HepG2 (cell line): ENCODE data around the gene ZMPSTE24. TPM values are rescaled to one million over a fixed set of nuclear protein-coding genes. Genes with fewer than 3 reads are reported as not detected.

Experiments used
- AGO1 ChIP-seq: fragments of 200-400 bp; formaldehyde crosslinking; IDR thresholded peaks from 2 replicates; pipeline ENCODE4 v1.6.1; 2017; ENCODE audit warnings: mild to moderate bottlenecking, low read depth, low read length, moderate library complexity; ENCODE audit not compliant: poor library complexity, severe bottlenecking
- RBFOX2 ChIP-seq: fragments of 200-400 bp; formaldehyde crosslinking; IDR thresholded peaks from 2 replicates; pipeline ENCODE4 v1.6.1; 2017; ENCODE audit warnings: low read depth, mild to moderate bottlenecking, low read length
- XBP1 ChIP-seq: sonication (generic); formaldehyde crosslinking; IDR thresholded peaks from 2 replicates; pipeline ENCODE4 v1.5.0; 2020; ENCODE audit warnings: missing genetic modification reagents
- ZFYVE20 ChIP-seq: sonication (generic); formaldehyde crosslinking; IDR thresholded peaks from 2 replicates; pipeline ENCODE4 v1.8.0; 2023; ENCODE audit warnings: low read depth, mild to moderate bottlenecking, moderate library complexity, missing genetic modification reagents, borderline replicate concordance
- ZNF207 ChIP-seq: fragments of 450-650 bp; IDR thresholded peaks from 2 replicates; pipeline ENCODE4 v1.6.1; 2016; ENCODE audit warnings: antibody characterized with exemption, borderline replicate concordance
- ZNF678 ChIP-seq: sonication (generic); formaldehyde crosslinking; IDR thresholded peaks from 2 replicates; pipeline ENCODE4 v1.4.0; 2020; ENCODE audit warnings: mild to moderate bottlenecking, missing genetic modification reagents
- polyA plus RNA-seq, 8 experiments: library from polyadenylated mRNA; depleted of rRNA in 3 of 8; stranded (reverse) in 7 of 8; unstranded in 1 of 8; fragments of >200 nt; fragmentation: Illumina TruSeq in 4 of 8; extraction: Trizol in 4 of 8; gene quantifications; 2 replicates each; pipeline versions ENCODE4 v1.2.1 to v1.2.3, GENCODE V29; 2011 to 2016; ENCODE audit warnings: low read depth in 4 of 8, missing spikeins in 1 of 8, mixed read lengths in 1 of 8; ENCODE audit not compliant: insufficient read depth in 1 of 8
- total RNA-seq, 5 experiments: library from RNA; depleted of rRNA; stranded (reverse); fragments of >200 nt; fragmentation: Illumina TruSeq; extraction: Trizol; gene quantifications; 2 replicates each; pipeline ENCODE4 v1.2.3, GENCODE V29; 2016; ENCODE audit warnings: low read depth in 1 of 5
- TF ChIP-seq, protein P1 (sequence below): sonication (generic); formaldehyde crosslinking; IDR thresholded peaks from 2 replicates; pipeline ENCODE4 v1.4.0; 2020; ENCODE audit warnings: missing genetic modification reagents, mild to moderate bottlenecking, borderline replicate concordance
- TF ChIP-seq, protein P2 (sequence below): sonication (generic); formaldehyde crosslinking; IDR thresholded peaks from 2 replicates; pipeline ENCODE4 v1.8.1; 2023; ENCODE audit warnings: mild to moderate bottlenecking, missing genetic modification reagents, borderline replicate concordance
- TF ChIP-seq, protein P3 (sequence below): sonication (generic); formaldehyde crosslinking; IDR thresholded peaks from 2 replicates; pipeline ENCODE4 v1.4.0; 2020; ENCODE audit warnings: missing genetic modification reagents
- TF ChIP-seq, protein P4 (sequence below): sonication (generic); formaldehyde crosslinking; IDR thresholded peaks from 2 replicates; pipeline ENCODE4 v1.4.0; 2020; ENCODE audit warnings: low read depth, mild to moderate bottlenecking, missing genetic modification reagents
- TF ChIP-seq, protein P5 (sequence below), 2 experiments: fragments of 450-650 bp in 1 of 2; sonication (generic) in 1 of 2; formaldehyde crosslinking in 1 of 2; IDR thresholded peaks; 2 replicates each; pipeline versions ENCODE4 v1.6.1 to v1.8.0; 2016 to 2022; ENCODE audit warnings: antibody characterized with exemption in 1 of 2, mild to moderate bottlenecking in 1 of 2, missing genetic modification reagents in 1 of 2

ZMPSTE24 gene
- total and polyA plus RNA-seq, 2 of the 13 experiments (the other 11 are each of a cell fraction or from before 2014, with no cell fraction given): 13.6 to 60.2 TPM

DNA sequence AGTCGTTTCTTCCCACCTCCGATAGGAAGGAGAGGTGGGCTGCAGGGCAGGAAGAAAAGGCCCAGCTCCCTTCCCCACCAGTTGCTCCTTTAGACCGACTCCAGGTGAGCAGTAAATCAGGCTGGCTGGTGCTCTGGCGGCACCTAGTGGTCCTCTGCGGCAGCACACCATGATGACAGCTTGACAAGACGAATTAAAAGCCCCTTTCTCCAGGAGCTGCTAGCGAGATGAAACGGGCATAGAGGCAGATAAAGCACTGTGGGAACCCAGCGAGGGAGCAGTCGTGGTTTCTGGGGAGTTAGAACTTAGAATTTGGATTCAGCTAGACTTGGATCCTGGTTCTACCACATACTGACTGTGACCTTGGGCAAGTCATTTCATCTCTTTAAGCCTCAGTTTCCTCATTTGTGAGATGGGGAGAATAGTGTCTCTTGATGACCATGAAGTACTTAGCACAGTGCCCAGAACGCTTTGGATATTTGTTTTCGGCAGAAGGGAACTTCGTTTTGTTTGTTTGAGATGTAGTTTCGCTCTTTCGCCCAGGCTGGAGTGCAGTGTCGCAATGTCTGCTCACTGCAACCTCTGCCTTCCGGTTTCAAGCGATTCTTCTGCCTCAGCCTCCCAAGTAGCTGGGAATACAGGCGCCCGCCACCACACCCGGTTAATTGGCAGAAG, 80.8 kb downstream of the ZMPSTE24 start (continued):
- TF ChIP-seq, protein P1, sequence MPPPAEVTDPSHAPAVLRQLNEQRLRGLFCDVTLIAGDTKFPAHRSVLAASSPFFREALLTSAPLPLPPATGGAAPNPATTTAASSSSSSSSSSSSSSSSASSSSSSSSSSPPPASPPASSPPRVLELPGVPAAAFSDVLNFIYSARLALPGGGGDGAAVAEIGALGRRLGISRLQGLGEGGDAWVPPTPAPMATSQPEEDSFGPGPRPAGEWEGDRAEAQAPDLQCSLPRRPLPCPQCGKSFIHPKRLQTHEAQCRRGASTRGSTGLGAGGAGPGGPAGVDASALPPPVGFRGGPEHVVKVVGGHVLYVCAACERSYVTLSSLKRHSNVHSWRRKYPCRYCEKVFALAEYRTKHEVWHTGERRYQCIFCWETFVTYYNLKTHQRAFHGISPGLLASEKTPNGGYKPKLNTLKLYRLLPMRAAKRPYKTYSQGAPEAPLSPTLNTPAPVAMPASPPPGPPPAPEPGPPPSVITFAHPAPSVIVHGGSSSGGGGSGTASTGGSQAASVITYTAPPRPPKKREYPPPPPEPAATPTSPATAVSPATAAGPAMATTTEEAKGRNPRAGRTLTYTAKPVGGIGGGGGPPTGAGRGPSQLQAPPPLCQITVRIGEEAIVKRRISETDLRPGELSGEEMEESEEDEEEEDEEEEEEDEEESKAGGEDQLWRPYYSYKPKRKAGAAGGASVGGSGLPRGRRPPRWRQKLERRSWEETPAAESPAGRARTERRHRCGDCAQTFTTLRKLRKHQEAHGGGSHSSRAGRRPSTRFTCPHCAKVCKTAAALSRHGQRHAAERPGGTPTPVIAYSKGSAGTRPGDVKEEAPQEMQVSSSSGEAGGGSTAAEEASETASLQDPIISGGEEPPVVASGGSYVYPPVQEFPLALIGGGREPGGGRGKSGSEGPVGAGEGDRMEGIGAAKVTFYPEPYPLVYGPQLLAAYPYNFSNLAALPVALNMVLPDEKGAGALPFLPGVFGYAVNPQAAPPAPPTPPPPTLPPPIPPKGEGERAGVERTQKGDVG (CRISPR knock-in tag): no peak
- no peak for TF ChIP-seq RBFOX2
- TF ChIP-seq, protein P2, sequence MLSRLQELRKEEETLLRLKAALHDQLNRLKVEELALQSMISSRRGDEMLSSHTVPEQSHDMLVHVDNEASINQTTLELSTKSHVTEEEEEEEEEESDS (CRISPR knock-in tag): no peak
- TF ChIP-seq XBP1: no peak
- TF ChIP-seq, protein P3, sequence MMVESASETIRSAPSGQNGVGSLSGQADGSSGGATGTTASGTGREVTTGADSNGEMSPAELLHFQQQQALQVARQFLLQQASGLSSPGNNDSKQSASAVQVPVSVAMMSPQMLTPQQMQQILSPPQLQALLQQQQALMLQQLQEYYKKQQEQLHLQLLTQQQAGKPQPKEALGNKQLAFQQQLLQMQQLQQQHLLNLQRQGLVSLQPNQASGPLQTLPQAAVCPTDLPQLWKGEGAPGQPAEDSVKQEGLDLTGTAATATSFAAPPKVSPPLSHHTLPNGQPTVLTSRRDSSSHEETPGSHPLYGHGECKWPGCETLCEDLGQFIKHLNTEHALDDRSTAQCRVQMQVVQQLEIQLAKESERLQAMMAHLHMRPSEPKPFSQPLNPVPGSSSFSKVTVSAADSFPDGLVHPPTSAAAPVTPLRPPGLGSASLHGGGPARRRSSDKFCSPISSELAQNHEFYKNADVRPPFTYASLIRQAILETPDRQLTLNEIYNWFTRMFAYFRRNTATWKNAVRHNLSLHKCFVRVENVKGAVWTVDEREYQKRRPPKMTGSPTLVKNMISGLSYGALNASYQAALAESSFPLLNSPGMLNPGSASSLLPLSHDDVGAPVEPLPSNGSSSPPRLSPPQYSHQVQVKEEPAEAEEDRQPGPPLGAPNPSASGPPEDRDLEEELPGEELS: no peak
- TF ChIP-seq ZNF207: no peak
- no peak for TF ChIP-seq AGO1
- TF ChIP-seq ZFYVE20: no peak
- TF ChIP-seq, protein P4, sequence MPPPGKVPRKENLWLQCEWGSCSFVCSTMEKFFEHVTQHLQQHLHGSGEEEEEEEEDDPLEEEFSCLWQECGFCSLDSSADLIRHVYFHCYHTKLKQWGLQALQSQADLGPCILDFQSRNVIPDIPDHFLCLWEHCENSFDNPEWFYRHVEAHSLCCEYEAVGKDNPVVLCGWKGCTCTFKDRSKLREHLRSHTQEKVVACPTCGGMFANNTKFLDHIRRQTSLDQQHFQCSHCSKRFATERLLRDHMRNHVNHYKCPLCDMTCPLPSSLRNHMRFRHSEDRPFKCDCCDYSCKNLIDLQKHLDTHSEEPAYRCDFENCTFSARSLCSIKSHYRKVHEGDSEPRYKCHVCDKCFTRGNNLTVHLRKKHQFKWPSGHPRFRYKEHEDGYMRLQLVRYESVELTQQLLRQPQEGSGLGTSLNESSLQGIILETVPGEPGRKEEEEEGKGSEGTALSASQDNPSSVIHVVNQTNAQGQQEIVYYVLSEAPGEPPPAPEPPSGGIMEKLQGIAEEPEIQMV: no peak
- TF ChIP-seq ZNF678 (CRISPR knock-in tag): no peak
- TF ChIP-seq, protein P5, sequence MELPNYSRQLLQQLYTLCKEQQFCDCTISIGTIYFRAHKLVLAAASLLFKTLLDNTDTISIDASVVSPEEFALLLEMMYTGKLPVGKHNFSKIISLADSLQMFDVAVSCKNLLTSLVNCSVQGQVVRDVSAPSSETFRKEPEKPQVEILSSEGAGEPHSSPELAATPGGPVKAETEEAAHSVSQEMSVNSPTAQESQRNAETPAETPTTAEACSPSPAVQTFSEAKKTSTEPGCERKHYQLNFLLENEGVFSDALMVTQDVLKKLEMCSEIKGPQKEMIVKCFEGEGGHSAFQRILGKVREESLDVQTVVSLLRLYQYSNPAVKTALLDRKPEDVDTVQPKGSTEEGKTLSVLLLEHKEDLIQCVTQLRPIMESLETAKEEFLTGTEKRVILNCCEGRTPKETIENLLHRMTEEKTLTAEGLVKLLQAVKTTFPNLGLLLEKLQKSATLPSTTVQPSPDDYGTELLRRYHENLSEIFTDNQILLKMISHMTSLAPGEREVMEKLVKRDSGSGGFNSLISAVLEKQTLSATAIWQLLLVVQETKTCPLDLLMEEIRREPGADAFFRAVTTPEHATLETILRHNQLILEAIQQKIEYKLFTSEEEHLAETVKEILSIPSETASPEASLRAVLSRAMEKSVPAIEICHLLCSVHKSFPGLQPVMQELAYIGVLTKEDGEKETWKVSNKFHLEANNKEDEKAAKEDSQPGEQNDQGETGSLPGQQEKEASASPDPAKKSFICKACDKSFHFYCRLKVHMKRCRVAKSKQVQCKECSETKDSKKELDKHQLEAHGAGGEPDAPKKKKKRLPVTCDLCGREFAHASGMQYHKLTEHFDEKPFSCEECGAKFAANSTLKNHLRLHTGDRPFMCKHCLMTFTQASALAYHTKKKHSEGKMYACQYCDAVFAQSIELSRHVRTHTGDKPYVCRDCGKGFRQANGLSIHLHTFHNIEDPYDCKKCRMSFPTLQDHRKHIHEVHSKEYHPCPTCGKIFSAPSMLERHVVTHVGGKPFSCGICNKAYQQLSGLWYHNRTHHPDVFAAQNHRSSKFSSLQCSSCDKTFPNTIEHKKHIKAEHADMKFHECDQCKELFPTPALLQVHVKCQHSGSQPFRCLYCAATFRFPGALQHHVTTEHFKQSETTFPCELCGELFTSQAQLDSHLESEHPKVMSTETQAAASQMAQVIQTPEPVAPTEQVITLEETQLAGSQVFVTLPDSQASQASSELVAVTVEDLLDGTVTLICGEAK (IDR thresholded peaks at IDR 0.05): no peak
- TF ChIP-seq, protein P5 (CRISPR knock-in tag; IDR thresholded peaks at IDR 0.05): no peak
